GM18909 (cell line): ENCODE results near the gene STOM.
A peak's percentile ranks its signal among the peaks of the same experiment; 100 is the strongest.

Experiments
- ATAC-seq: cut with Tn5 transposase; IDR thresholded peaks from one replicate; pipeline ENCODE4 v1.9.1; 2021; ENCODE audit warnings: mild to moderate bottlenecking; ENCODE audit not compliant: unreplicated experiment, poor library complexity

STOM gene

GRCh38 chr9:121372239-121373010 is 2.4 kb upstream of the STOM start:
- no peak for ATAC-seq

DNA sequence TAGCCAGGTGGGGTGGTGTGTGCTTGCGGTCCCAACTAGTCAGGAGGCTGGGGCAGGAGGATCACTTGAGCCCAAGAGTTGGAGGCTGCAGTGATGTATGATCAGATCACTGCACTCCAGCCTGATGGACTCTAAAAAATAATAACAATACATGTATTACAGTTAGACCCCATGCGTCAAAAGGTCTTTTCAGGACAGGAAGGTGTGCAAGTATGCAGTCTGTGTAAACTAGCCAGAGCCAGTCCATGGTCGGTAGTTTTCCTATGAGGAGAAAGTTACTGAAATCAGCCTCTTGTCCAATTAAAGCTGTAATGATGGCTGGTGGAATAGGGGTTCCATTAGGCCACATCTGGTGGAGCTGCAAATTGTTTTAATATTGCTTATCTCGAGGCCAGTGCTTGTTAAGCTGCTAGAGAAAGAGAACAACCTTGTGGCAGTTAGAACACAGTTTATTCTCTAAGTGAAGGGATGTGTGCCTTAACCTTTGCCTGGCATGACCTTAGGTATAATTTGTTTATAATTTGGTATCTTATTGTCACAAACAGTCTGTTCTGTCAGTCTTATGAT is 1.5 kb upstream of the STOM start:
- ATAC-seq, result no peak

DNA sequence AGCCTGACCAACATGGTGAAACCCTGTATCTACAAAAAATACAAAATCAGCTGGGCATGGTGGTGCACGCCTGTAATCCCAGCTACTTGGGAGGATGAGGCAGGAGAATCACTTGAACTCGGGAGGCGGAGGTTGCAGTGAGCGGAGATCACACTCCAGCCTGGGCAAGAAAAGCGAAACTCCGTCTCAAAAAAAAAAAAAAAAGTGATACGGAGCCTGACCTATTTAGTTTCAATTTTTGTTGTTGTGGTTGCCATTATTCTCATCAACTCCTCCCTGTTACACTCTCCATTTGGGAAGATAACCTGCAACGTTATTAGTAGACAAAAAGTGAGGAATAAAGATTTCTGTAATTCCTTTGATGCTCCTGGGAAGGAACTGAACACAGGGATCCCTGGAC is 1.3 kb downstream of the STOM start:
- ATAC-seq, result no peak

DNA sequence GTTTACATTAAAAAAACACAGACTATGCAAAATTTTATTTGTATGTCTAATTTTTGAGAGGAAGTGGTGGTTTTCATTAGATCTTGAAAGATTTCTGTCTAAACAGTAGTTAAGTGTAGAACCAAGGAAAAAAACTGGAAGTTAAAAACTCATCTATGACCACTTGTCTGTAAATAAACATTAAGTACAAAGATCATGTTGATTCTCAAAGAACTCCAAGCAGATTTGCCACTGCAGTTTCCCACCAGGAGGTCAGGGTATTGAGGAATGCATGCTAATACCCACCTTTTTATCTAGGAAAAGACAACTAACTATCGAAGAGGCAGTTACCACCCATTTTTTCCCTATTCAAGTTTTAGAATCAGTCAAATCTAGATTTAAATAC is 1.9 kb downstream of the STOM start:
- ATAC-seq, result no peak

GRCh38 chr9:121367306-121368137 is 2.5 kb downstream of the STOM start:
- ATAC-seq, result no peak

DNA sequence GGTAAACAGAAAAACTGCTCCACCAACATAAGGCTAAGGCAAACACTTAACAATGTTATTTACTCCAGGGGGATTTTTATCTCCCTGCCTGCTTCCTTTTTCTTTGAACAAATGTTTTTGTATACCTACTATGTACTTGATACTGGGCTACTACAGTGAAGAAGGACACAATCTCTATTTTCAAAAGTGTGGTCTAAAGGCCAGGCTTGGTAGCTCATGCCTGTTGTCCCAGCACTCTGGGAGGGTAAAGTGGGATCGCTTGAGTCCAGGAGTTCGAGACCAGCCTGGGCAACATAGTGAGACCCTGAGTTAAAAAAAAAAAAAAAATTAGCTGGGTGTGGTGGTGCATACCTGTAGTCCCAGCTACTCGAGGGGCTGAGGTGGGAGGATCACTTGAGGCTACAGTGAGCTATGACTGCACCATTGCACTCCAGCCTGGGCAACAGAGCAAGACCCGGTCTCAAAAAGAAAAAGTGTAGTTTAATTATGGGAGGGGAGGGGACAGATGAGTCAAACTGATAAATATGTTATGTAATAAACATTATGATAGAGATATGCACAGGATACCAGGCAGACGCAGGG is 3.3 kb downstream of the STOM start:
- ATAC-seq, result no peak

- ATAC-seq, result no peak
These were observed 4.5 kb downstream of the STOM start for GRCh38 chr9:121365564-121365963.

DNA sequence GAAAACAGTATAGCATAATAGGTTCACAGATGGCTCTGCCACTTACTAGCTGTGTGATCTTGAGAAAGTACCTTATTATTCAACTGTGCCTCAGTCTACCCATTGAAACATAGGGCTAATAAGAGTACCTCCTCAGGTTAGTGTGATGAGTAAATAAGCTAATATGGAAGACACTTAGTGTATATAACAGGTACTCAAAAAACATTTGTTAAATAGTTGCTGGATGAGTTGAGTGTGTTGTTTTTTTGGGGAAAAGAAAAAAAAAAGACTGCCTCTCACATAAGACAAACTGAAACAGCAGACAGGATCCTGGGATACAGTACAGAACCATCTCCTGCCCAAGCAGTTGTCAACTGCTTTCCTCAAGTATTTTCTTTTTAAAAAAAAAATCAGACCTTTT is 5.2 kb downstream of the STOM start:
- no peak for ATAC-seq

DNA sequence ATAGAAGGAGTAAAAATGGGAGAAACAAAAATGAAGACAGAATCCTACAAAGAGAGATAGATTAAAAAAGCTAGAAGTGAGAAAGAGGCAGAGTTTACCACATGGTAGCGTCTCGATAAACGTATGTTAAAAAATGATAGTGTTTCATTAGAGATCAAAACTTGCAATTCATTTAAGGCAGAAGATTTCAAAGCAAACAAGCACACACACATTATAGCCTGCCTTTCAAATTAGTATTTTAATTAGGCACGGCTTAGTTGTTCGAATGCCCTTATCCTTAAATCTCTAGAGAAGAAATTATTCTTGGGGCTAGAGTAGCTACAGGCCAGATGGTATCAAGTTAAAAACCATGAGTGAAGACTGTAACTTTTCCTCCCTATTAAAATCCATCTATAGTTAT is 6.0 kb downstream of the STOM start:
- no peak for ATAC-seq

- no peak for ATAC-seq
These were observed 6.5 kb downstream of the STOM start for GRCh38 chr9:121363622-121363961.

- ATAC-seq, result no peak
These were observed 7.0 kb downstream of the STOM start for GRCh38 chr9:121362813-121363621.

DNA sequence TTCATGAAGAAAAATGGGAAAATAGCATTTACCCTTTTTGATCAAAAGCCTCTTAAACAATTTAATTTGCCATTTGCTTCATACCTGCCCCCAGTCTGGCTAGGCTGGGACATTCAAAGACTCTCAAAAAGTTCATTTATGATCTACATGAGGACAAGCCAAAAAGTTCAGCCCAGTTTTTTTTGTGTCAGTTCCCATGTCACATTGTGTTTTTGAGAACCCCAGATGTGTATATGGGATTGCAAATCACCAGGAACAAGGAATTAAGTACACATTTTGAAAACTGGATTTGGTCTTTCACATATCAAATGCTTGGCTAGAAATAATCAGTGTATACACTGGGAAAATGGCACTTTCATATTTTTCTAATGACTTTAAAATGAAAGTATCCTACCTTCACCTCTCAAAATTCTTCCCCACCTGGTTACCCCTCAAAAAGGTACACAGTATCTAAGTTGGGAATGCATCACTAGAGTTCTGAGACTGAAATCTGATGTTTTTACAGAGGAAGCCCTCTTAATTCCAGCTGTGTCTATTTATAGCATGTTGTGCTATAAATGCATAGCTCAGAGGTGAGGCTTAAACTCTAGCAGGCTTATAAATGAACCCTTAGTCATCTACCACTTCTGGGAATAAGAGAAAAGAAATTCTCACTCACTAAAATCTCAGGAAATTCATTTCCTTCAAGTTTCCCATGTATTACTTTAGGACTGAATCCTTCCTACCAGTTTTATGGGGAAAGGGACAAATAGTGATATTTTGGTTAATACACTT is 9.3 kb downstream of the STOM start:
- ATAC-seq, result no peak

- ATAC-seq, result peak; percentile 29
These were observed 10.4 kb downstream of the STOM start for GRCh38 chr9:121359351-121360294.

GRCh38 chr9:121358751-121359150 is 11.3 kb downstream of the STOM start:
- ATAC-seq, result peak; percentile 61

GRCh38 chr9:121357011-121357410 is 13.0 kb downstream of the STOM start:
- ATAC-seq, result no peak

GRCh38 chr9:121354762-121355161 is 15.3 kb downstream of the STOM start:
- ATAC-seq, result no peak

- ATAC-seq, result peak; percentile 3
These were observed 15.9 kb downstream of the STOM start for GRCh38 chr9:121354141-121354540.

GRCh38 chr9:121353241-121354061 is 16.6 kb downstream of the STOM start:
- peak; percentile 96 for ATAC-seq
